GM19395 (cell line): ENCODE data around the gene ZNF618.

ENCODE experiments used
- ATAC-seq: cut with Tn5 transposase; IDR thresholded peaks from one replicate; pipeline ENCODE4 v1.9.1; 2021; ENCODE audit warnings: mild to moderate bottlenecking, moderate library complexity; ENCODE audit not compliant: unreplicated experiment

The ZNF618 gene

GRCh38 chr9:113998525-113999255, 122.6 kb downstream of the ZNF618 start:
- no peak for ATAC-seq

- no peak for ATAC-seq
Measured at GRCh38 chr9:113999256-114000062, 123.3 kb downstream of the ZNF618 start.

- ATAC-seq, result no peak
Measured at GRCh38 chr9:114000063-114000454, 124.0 kb downstream of the ZNF618 start.

- ATAC-seq, result no peak
Measured at GRCh38 chr9:114000671-114001409, 124.7 kb downstream of the ZNF618 start.

GRCh38 chr9:114001410-114001685, 125.2 kb downstream of the ZNF618 start:
- no peak for ATAC-seq

- ATAC-seq, result no peak
Measured at GRCh38 chr9:114001794-114002261, 125.7 kb downstream of the ZNF618 start.

GRCh38 chr9:114002271-114002985, 126.3 kb downstream of the ZNF618 start:
- ATAC-seq, result no peak

GRCh38 chr9:114002986-114003350, 126.9 kb downstream of the ZNF618 start:
- ATAC-seq, result no peak

GRCh38 chr9:114003351-114003750, 127.2 kb downstream of the ZNF618 start:
- ATAC-seq, result no peak

GRCh38 chr9:114003758-114004157, 127.6 kb downstream of the ZNF618 start:
- no peak for ATAC-seq

GRCh38 chr9:114004221-114004716, 128.2 kb downstream of the ZNF618 start:
- ATAC-seq, result no peak

- no peak for ATAC-seq
Measured at GRCh38 chr9:114005371-114006154, 129.5 kb downstream of the ZNF618 start.

GRCh38 chr9:114006155-114006550, 130.0 kb downstream of the ZNF618 start:
- no peak for ATAC-seq

- ATAC-seq, result no peak
Measured at GRCh38 chr9:114006931-114007691, 131.0 kb downstream of the ZNF618 start.

- no peak for ATAC-seq
Measured at GRCh38 chr9:114007991-114008666, 132.0 kb downstream of the ZNF618 start.

GRCh38 chr9:114008667-114009410, 132.7 kb downstream of the ZNF618 start:
- no peak for ATAC-seq

- ATAC-seq, result no peak
Measured at GRCh38 chr9:114011313-114011712, 135.2 kb downstream of the ZNF618 start.

- no peak for ATAC-seq
Measured at GRCh38 chr9:114012126-114012525, 136.0 kb downstream of the ZNF618 start.
